Activated CD4-positive, alpha-beta memory T cell treated with anti-CD3 and anti-CD28 coated beads, Interleukin-2, amount 10 ng/mL, durations not matched to agents 7 days and 5 days (primary cell): Measurements from ENCODE around the gene SCUBE1. TPM values are rescaled to one million over a fixed set of nuclear protein-coding genes. Genes with fewer than 3 reads are reported as not detected.

Experiments
- CTCF ChIA-PET: fragments of 350-600 bp; sonication (Branson Sonifier 250); formaldehyde crosslinking; loops from one replicate; lab custom pipeline; 2021; ENCODE audit warnings: antibody characterized with exemption, inconsistent platforms; lab: Charles Lee
- POLR2A ChIA-PET: fragments of 350-600 bp; sonication (Branson Sonifier 250); formaldehyde crosslinking; loops from one replicate; lab custom pipeline; 2021; ENCODE audit warnings: antibody characterized with exemption; lab: Charles Lee
- DNase-seq: peaks from one replicate; pipeline ENCODE4 v3.0.0-alpha.2; 2020
- H3K27ac Mint-ChIP-seq: one replicate; pipeline ENCODE4 v1.8.0; 2021; ENCODE audit warnings: mild to moderate bottlenecking, mixed read lengths
- H3K27me3 Mint-ChIP-seq: one replicate; pipeline ENCODE4 v1.8.0; 2021; ENCODE audit warnings: mixed read lengths
- H3K36me3 Mint-ChIP-seq: one replicate; pipeline ENCODE4 v1.8.0; 2021; ENCODE audit warnings: low read depth, mixed read lengths
- H3K4me1 Mint-ChIP-seq: one replicate; pipeline ENCODE4 v1.8.0; 2021; ENCODE audit warnings: mixed read lengths
- H3K4me3 Mint-ChIP-seq: one replicate; pipeline ENCODE4 v1.8.0; 2021; ENCODE audit warnings: mild to moderate bottlenecking, mixed read lengths
- H3K9me3 Mint-ChIP-seq: one replicate; pipeline ENCODE4 v1.8.0; 2021; ENCODE audit warnings: mixed read lengths
- total RNA-seq, 2 experiments: library from RNA; stranded (reverse); gene quantifications; one replicate each; pipeline ENCODE4 v1.2.3, GENCODE V29; 2021

SCUBE1 gene
- total RNA-seq, 2 experiments from 2014 or later, result 0.15 to 0.20 TPM

- no peaks in the 10 kb centered on the region for H3K36me3 Mint-ChIP-seq
- no peaks in the 10 kb centered on the region for H3K9me3 Mint-ChIP-seq
- H3K4me3 Mint-ChIP-seq, result no peak overlapping the region
- no peaks in the 10 kb centered on the region for H3K27me3 Mint-ChIP-seq
- no peaks in the 10 kb centered on the region for H3K4me1 Mint-ChIP-seq
- no peak for DNase-seq
- no peak overlapping the region for H3K27ac Mint-ChIP-seq
- ChIA-PET CTCF (no interaction called here), POLR2A (no interaction called here)
Observed at GRCh38 chr22:43249789-43250471, 93.2 kb downstream of the SCUBE1 start.

DNA sequence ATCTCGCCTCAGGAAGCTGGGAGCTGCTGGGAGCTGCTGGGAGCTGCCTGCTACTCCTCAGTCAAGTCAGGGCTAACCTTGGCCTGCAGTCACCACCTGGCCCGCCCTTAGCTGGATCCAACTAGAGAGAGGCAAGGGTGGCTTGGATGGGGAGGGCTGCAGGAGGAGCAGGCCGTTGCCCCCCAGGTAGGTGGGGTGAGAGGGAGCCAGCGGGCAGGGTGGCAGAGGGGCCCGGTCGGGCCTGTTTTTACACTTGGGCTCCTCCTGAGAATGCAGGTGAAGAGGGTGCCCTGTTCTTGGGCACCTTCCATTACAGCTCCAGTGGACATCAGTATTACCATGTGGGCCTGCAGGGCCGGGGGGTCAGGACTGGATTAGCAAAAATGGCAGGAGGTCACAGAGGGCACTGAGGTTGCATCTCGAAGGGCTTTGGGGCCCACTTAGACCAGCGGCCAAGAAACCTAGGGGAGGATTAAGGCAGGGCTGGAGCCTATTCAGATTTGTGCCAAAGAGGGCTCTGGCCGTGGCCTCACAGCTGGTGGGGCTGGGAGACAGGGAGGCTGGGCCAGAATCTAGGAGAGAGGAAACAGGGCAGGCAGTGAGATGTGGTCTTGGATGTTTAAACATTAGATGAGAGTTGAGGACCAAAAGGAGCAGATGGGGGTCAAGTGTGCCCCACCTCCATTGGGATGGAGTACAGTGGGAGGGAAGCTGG, 95.5 kb downstream of the SCUBE1 start:
- H3K9me3 Mint-ChIP-seq, result no peaks in the 10 kb centered on the region
- ChIA-PET POLR2A (no interaction called here), CTCF (interaction anchor here (1.6 kb wide), 1 partner anchor 98 kb away, joined by 5 read pairs; no protein-coding TSS in a partner anchor)
- H3K27me3 Mint-ChIP-seq, result no peaks in the 10 kb centered on the region
- no peaks in the 10 kb centered on the region for H3K36me3 Mint-ChIP-seq
- DNase-seq, result no peak
- H3K4me3 Mint-ChIP-seq, result no peak overlapping the region
- no peaks in the 10 kb centered on the region for H3K4me1 Mint-ChIP-seq
- no peak overlapping the region for H3K27ac Mint-ChIP-seq

DNA sequence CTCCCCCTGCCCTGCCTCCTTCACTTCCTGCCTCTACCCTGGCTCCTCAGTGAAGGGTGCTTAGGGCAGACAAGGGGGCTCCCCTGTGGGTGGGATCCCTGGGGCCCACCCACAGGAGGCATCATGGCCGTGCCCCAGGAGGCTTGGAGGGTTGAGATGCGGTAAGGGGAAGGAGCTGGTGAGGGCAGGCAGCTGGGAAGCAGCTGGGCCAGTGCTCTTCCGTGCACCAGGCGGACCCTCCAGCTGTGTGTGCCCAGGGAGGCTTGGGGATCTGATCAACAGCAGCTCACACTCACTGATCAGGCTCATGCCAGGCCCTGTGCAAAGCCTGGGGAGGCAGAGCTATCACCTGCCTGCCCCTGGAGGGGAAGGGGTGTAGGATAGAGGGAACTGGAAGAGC, 97.0 kb downstream of the SCUBE1 start:
- H3K27me3 Mint-ChIP-seq, result no peaks in the 10 kb centered on the region
- H3K27ac Mint-ChIP-seq, result no peak overlapping the region
- no peak overlapping the region for H3K4me3 Mint-ChIP-seq
- no peaks in the 10 kb centered on the region for H3K9me3 Mint-ChIP-seq
- no peaks in the 10 kb centered on the region for H3K36me3 Mint-ChIP-seq
- DNase-seq, result no peak
- ChIA-PET CTCF (interaction anchor here (1.6 kb wide), 1 partner anchor 100 kb away, joined by 5 read pairs; no protein-coding TSS in a partner anchor), POLR2A (no interaction called here)
- no peaks in the 10 kb centered on the region for H3K4me1 Mint-ChIP-seq

GRCh38 chr22:43245717-43246116, 97.5 kb downstream of the SCUBE1 start:
- Mint-ChIP-seq H3K27me3 (no peaks in the 10 kb centered on the region), H3K4me3 (no peak overlapping the region), H3K9me3 (no peaks in the 10 kb centered on the region), H3K4me1 (no peaks in the 10 kb centered on the region), H3K36me3 (no peaks in the 10 kb centered on the region), H3K27ac (no peak overlapping the region)
- CTCF ChIA-PET, result no interaction called here
- POLR2A ChIA-PET, result no interaction called here
- no peak for DNase-seq

- Mint-ChIP-seq H3K9me3 (no peaks in the 10 kb centered on the region), H3K27ac (no peak overlapping the region), H3K4me3 (no peak overlapping the region), H3K4me1 (no peaks in the 10 kb centered on the region), H3K27me3 (no peaks in the 10 kb centered on the region), H3K36me3 (no peaks in the 10 kb centered on the region)
- ChIA-PET POLR2A (no interaction called here), CTCF (no interaction called here)
- no peak for DNase-seq
Observed at GRCh38 chr22:43244803-43245527, 98.2 kb downstream of the SCUBE1 start.

DNA sequence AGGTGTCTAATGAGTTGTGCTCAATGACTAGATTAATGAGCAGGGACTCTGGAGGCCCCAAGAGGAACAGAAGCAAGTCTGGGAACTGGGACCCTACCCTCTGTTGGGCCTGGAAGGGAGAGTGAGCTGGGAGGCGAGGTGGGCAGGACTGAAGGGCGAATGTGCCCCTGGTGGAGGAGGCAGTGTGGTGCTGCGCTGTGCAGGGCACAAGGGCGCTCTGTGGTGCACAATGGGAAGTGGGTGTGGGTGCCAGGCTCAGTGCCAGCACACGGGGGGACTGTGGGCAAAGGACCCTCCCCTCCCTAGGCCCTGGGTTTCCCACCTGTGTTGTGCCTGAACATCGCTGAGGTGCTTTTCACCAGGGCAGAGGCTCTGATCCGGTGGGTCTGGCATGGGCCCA, 98.8 kb downstream of the SCUBE1 start:
- H3K4me3 Mint-ChIP-seq, result no peak overlapping the region
- DNase-seq, result no peak
- POLR2A ChIA-PET, result no interaction called here
- no peaks in the 10 kb centered on the region for H3K4me1 Mint-ChIP-seq
- no peak overlapping the region for H3K27ac Mint-ChIP-seq
- CTCF ChIA-PET, result no interaction called here
- H3K36me3 Mint-ChIP-seq, result no peaks in the 10 kb centered on the region
- no peaks in the 10 kb centered on the region for H3K9me3 Mint-ChIP-seq
- no peaks in the 10 kb centered on the region for H3K27me3 Mint-ChIP-seq

- H3K27ac Mint-ChIP-seq, result no peak overlapping the region
- no peak overlapping the region for H3K4me3 Mint-ChIP-seq
- H3K36me3 Mint-ChIP-seq, result no peaks in the 10 kb centered on the region
- ChIA-PET POLR2A (no interaction called here), CTCF (no interaction called here)
- no peaks in the 10 kb centered on the region for H3K9me3 Mint-ChIP-seq
- H3K27me3 Mint-ChIP-seq, result no peaks in the 10 kb centered on the region
- no peak for DNase-seq
- no peaks in the 10 kb centered on the region for H3K4me1 Mint-ChIP-seq
Observed at GRCh38 chr22:43243324-43243723, 99.8 kb downstream of the SCUBE1 start.

GRCh38 chr22:43242627-43243026, 100.5 kb downstream of the SCUBE1 start:
- H3K27ac Mint-ChIP-seq, result no peak overlapping the region
- H3K4me1 Mint-ChIP-seq, result no peaks in the 10 kb centered on the region
- ChIA-PET POLR2A (no interaction called here), CTCF (interaction anchor here (0.9 kb wide), 1 partner anchor 11 kb away, joined by 3 read pairs; no protein-coding TSS in a partner anchor)
- H3K27me3 Mint-ChIP-seq, result no peaks in the 10 kb centered on the region
- no peak overlapping the region for H3K4me3 Mint-ChIP-seq
- H3K9me3 Mint-ChIP-seq, result no peaks in the 10 kb centered on the region
- DNase-seq, result no peak
- H3K36me3 Mint-ChIP-seq, result no peaks in the 10 kb centered on the region

GRCh38 chr22:43241699-43242386, 101.3 kb downstream of the SCUBE1 start:
- no peak for DNase-seq
- Mint-ChIP-seq H3K27ac (no peak overlapping the region), H3K27me3 (no peaks in the 10 kb centered on the region), H3K4me3 (no peak overlapping the region), H3K36me3 (no peaks in the 10 kb centered on the region), H3K4me1 (no peaks in the 10 kb centered on the region), H3K9me3 (no peaks in the 10 kb centered on the region)
- ChIA-PET POLR2A (no interaction called here), CTCF (interaction anchor here (0.9 kb wide), 1 partner anchor 10 kb away, joined by 3 read pairs; no protein-coding TSS in a partner anchor)

- Mint-ChIP-seq H3K27ac (no peak overlapping the region), H3K36me3 (no peaks in the 10 kb centered on the region), H3K4me1 (no peaks in the 10 kb centered on the region), H3K4me3 (no peak overlapping the region), H3K9me3 (no peaks in the 10 kb centered on the region), H3K27me3 (no peaks in the 10 kb centered on the region)
- DNase-seq, result no peak
- CTCF ChIA-PET, result no interaction called here
- POLR2A ChIA-PET, result no interaction called here
Observed at GRCh38 chr22:43241138-43241597, 102.0 kb downstream of the SCUBE1 start.

DNA sequence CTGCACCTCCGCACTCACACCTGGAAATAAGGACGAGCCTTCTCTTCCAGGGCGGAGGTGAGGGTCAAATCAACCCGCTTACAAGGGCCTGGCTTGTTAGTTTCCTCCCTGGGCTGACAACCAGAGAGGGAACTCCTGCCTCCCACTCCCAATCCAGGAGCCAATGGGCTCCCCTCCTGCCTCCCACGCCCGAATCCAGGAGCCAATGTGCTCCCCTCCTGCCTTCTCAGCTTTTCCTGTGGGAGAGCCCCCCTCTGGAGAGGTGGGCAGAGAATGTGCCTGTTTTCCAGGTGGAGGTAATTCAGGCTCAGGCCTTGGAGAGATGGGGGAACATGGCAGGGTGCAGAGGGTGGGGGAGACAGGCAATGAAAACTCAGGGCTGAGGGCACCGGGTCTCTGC, 102.6 kb downstream of the SCUBE1 start:
- Mint-ChIP-seq H3K36me3 (no peaks in the 10 kb centered on the region), H3K27me3 (no peaks in the 10 kb centered on the region), H3K4me1 (no peaks in the 10 kb centered on the region), H3K27ac (no peak overlapping the region), H3K9me3 (no peaks in the 10 kb centered on the region), H3K4me3 (no peak overlapping the region)
- no peak for DNase-seq
- ChIA-PET POLR2A (no interaction called here), CTCF (no interaction called here)

GRCh38 chr22:43239956-43240355, 103.2 kb downstream of the SCUBE1 start:
- H3K27me3 Mint-ChIP-seq, result no peaks in the 10 kb centered on the region
- H3K4me1 Mint-ChIP-seq, result no peaks in the 10 kb centered on the region
- H3K4me3 Mint-ChIP-seq, result no peak overlapping the region
- no peak overlapping the region for H3K27ac Mint-ChIP-seq
- H3K36me3 Mint-ChIP-seq, result no peaks in the 10 kb centered on the region
- ChIA-PET POLR2A (no interaction called here), CTCF (interaction anchor here (0.9 kb wide), 1 partner anchor 8 kb away, joined by 5 read pairs; no protein-coding TSS in a partner anchor)
- DNase-seq, result no peak
- no peaks in the 10 kb centered on the region for H3K9me3 Mint-ChIP-seq
